Activated T-cell treated with anti-CD3 and anti-CD28 coated beads, Interleukin-2, amount 50 U/mL, for 24 hours (primary cell): ENCODE data around the gene ALOX15B.
A peak's percentile ranks its signal among the peaks of the same experiment; 100 is the strongest.

ENCODE experiments used
- DNase-seq: peaks from one replicate; pipeline ENCODE4 v3.0.0-alpha.2; 2020
- H3K27ac Mint-ChIP-seq: 2 replicates; pipeline ENCODE4 v1.8.0; 2020; ENCODE audit warnings: mild to moderate bottlenecking, mixed read lengths
- H3K27me3 Mint-ChIP-seq: 2 replicates; pipeline ENCODE4 v1.8.0; 2020; ENCODE audit warnings: mixed read lengths
- H3K36me3 Mint-ChIP-seq: 2 replicates; pipeline ENCODE4 v1.8.0; 2020; ENCODE audit warnings: low read depth, mixed read lengths
- H3K4me1 Mint-ChIP-seq: 2 replicates; pipeline ENCODE4 v1.8.0; 2020; ENCODE audit warnings: low read depth, mixed read lengths
- H3K4me3 Mint-ChIP-seq: 2 replicates; pipeline ENCODE4 v1.8.0; 2020; ENCODE audit warnings: mild to moderate bottlenecking, moderate library complexity, mixed read lengths
- H3K9me3 Mint-ChIP-seq: 2 replicates; pipeline ENCODE4 v1.8.0; 2020; ENCODE audit warnings: mixed read lengths

The ALOX15B gene

DNA sequence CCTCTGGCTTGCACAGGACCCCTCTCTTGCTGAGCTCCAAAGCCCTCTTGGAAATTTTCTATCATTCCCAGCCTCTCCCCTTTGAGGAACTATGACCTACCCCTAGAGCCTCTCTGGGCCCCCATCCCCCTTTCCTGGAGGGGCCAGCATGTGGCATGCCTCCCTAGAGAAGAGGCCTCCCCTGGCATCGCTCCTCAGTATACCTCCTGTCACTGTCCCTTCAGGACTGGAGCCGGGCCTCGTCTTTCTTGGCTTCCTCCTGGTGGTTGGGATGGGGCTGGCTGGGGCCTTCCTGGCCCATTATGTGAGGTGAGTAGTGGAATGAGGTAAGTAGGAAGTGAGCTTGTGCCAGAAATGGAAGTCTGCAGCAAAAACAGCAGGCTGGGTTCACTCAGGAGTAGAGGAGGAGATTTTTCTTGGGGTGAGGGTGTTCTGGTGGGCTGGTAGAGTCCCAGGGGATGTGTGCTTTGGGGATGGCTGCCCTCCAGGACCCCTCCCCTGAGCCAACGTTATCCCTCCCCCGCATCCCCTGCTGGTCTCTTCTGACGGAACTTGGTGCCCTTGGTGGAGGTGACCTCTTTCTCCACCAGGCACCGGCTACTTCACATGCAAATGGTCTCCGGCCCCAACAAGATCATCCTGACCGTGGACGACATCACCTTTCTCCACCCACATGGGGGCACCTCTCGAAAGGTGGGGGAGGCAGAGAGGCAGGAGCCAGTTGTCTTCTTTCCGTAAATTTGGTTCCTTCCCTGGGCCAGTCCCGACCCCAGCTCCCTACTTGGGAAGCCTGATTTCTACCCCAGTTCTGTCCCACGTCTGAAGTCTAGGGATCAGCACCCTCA lies 31.8 kb upstream of the ALOX15B start:
- H3K4me3 Mint-ChIP-seq: no peak overlapping the region
- no peaks in the 10 kb centered on the region for H3K36me3 Mint-ChIP-seq
- peaks cover 38% of the 10 kb centered on the region for H3K27me3 Mint-ChIP-seq
- no peak overlapping the region for H3K27ac Mint-ChIP-seq
- H3K9me3 Mint-ChIP-seq: no peaks in the 10 kb centered on the region
- H3K4me1 Mint-ChIP-seq: peaks cover 3% of the 10 kb centered on the region
- DNase-seq: no peak

- Mint-ChIP-seq H3K27me3 (peaks cover 30% of the 10 kb centered on the region), H3K27ac (no peak overlapping the region), H3K4me3 (no peak overlapping the region)
Observed at GRCh38 chr17:8007836-8008235, 31.0 kb upstream of the ALOX15B start.

GRCh38 chr17:8012045-8012580 lies 26.7 kb upstream of the ALOX15B start:
- Mint-ChIP-seq H3K9me3 (no peaks in the 10 kb centered on the region), H3K27ac (no peak overlapping the region)

More at GRCh38 chr17:8007836-8008235, 31.0 kb upstream of the ALOX15B start:
- no peak for DNase-seq
- no peaks in the 10 kb centered on the region for H3K4me1 Mint-ChIP-seq
- no peaks in the 10 kb centered on the region for H3K36me3 Mint-ChIP-seq
- no peaks in the 10 kb centered on the region for H3K9me3 Mint-ChIP-seq

DNA sequence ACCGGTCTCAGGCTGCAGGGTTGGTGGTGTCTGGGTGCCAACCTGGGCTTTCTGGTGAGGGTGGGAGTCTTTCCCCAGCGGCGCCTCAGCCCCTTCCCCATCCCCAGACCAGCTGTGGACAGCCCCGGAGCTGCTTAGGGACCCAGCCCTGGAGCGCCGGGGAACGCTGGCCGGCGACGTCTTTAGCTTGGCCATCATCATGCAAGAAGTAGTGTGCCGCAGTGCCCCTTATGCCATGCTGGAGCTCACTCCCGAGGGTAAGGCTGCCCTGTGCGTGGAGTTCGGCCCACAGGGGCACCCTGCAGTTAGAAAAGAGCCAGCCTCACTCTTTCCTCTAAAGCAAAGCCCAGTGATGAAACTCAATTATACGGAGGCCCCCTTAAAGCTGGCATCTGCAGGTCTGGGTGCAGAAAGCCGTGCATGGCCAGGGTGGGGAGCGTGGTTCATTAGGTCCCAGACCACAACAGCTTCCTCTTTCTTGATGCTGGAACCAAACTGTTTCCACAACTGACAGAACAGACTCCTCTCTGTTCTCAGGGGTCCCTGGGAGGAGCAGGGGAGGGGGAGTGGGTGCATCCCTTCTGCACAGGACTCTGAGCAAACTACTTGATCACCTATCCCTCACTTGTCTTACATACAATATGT lies 25.7 kb upstream of the ALOX15B start:
- Mint-ChIP-seq H3K27ac (no peak overlapping the region), H3K36me3 (no peaks in the 10 kb centered on the region), H3K9me3 (no peaks in the 10 kb centered on the region), H3K4me1 (peaks cover 10% of the 10 kb centered on the region), H3K4me3 (no peak overlapping the region), H3K27me3 (peaks cover 31% of the 10 kb centered on the region)
- DNase-seq: no peak

More at GRCh38 chr17:8012045-8012580, 26.7 kb upstream of the ALOX15B start:
- peaks cover 27% of the 10 kb centered on the region for H3K27me3 Mint-ChIP-seq
- no peak for DNase-seq
- no peaks in the 10 kb centered on the region for H3K36me3 Mint-ChIP-seq
- peaks cover 10% of the 10 kb centered on the region for H3K4me1 Mint-ChIP-seq
- H3K4me3 Mint-ChIP-seq: no peak overlapping the region

- Mint-ChIP-seq H3K4me3 (no peak overlapping the region), H3K27ac (no peak overlapping the region), H3K36me3 (no peaks in the 10 kb centered on the region)
Observed at GRCh38 chr17:8013731-8014557, 24.9 kb upstream of the ALOX15B start.

DNA sequence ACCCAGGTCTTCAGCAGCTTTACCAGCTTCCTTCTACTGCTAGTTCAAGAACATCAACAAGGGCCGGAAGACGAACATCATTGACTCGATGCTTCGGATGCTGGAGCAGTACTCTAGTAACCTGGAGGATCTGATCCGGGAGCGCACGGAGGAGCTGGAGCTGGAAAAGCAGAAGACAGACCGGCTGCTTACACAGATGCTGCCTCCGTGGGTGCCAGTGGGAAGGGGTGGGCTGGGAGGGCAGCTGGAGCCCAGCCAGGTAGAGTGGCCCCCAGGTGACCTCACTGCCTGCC lies 24.4 kb upstream of the ALOX15B start:
- no peaks in the 10 kb centered on the region for H3K9me3 Mint-ChIP-seq
- H3K4me3 Mint-ChIP-seq: no peak overlapping the region
- peaks cover 10% of the 10 kb centered on the region for H3K4me1 Mint-ChIP-seq
- peaks cover 34% of the 10 kb centered on the region for H3K27me3 Mint-ChIP-seq
- no peak overlapping the region for H3K27ac Mint-ChIP-seq
- H3K36me3 Mint-ChIP-seq: no peaks in the 10 kb centered on the region
- DNase-seq: no peak

More at GRCh38 chr17:8013731-8014557, 24.9 kb upstream of the ALOX15B start:
- Mint-ChIP-seq H3K27me3 (peaks cover 31% of the 10 kb centered on the region), H3K4me1 (peaks cover 10% of the 10 kb centered on the region), H3K9me3 (no peaks in the 10 kb centered on the region)
- DNase-seq: no peak

DNA sequence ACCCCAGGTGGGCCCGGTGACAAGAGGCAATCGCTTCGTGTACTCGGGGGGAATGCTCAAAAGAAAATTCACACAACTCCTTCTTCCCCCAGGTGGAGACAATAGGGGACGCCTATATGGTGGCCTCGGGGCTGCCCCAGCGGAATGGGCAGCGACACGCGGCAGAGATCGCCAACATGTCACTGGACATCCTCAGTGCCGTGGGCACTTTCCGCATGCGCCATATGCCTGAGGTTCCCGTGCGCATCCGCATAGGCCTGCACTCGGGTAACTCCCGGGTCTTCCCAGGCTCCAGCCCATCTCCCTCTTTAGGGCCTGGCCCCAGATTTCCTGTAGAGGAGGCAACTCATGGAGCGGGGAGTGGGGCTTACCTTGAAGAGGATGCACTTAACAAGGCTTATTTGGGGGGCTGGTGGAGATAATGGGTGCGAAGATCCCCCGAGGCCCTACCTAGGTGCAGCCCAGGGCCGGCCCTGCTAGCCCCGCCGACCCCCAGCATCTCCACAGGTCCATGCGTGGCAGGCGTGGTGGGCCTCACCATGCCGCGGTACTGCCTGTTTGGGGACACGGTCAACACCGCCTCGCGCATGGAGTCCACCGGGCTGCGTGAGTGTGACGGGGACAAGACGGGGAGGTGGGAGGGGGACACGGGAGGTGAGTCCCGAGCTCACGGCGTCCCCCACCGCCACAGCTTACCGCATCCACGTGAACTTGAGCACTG lies 23.5 kb upstream of the ALOX15B start:
- no peak for DNase-seq
- Mint-ChIP-seq H3K9me3 (no peaks in the 10 kb centered on the region), H3K4me1 (peaks cover 11% of the 10 kb centered on the region), H3K27me3 (peaks cover 38% of the 10 kb centered on the region), H3K36me3 (no peaks in the 10 kb centered on the region), H3K27ac (no peak overlapping the region), H3K4me3 (no peak overlapping the region)

- no peaks in the 10 kb centered on the region for H3K9me3 Mint-ChIP-seq
- H3K36me3 Mint-ChIP-seq: no peaks in the 10 kb centered on the region
- peak; percentile 53 for DNase-seq
- H3K27me3 Mint-ChIP-seq: peaks cover 38% of the 10 kb centered on the region
- H3K4me3 Mint-ChIP-seq: peak overlapping the region; percentile 71
- peaks cover 11% of the 10 kb centered on the region for H3K4me1 Mint-ChIP-seq
- H3K27ac Mint-ChIP-seq: no peak overlapping the region
Observed at GRCh38 chr17:8015957-8016631, 22.8 kb upstream of the ALOX15B start.

- no peaks in the 10 kb centered on the region for H3K36me3 Mint-ChIP-seq
- peaks cover 11% of the 10 kb centered on the region for H3K4me1 Mint-ChIP-seq
- H3K9me3 Mint-ChIP-seq: no peaks in the 10 kb centered on the region
- H3K4me3 Mint-ChIP-seq: peak overlapping the region; percentile 71
- H3K27me3 Mint-ChIP-seq: peaks cover 38% of the 10 kb centered on the region
- no peak overlapping the region for H3K27ac Mint-ChIP-seq
- peak; percentile 64 for DNase-seq
Observed at GRCh38 chr17:8016632-8017424, 22.0 kb upstream of the ALOX15B start.

DNA sequence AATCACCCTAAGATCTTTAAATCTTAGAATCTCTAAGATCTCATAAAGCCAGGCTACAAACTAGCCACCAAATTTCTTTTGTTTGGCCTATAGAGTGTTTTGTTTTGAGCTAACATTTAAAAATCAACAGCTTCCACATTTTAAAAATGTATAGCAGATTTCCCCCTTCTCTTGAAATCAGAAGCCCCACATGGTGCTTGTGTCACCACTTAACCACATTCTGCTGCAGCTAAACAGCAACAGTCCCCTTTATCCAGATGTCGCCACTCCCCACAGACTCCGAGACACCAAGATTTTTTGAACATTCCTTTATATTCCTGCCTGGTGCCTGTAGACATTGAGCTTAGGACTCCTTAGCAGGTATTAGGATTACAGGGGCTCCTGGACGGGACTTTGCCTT lies 20.4 kb upstream of the ALOX15B start:
- peaks cover 36% of the 10 kb centered on the region for H3K27me3 Mint-ChIP-seq
- peaks cover 11% of the 10 kb centered on the region for H3K4me1 Mint-ChIP-seq
- no peaks in the 10 kb centered on the region for H3K36me3 Mint-ChIP-seq
- no peak for DNase-seq
- H3K9me3 Mint-ChIP-seq: no peaks in the 10 kb centered on the region
- no peak overlapping the region for H3K27ac Mint-ChIP-seq
- no peak overlapping the region for H3K4me3 Mint-ChIP-seq

DNA sequence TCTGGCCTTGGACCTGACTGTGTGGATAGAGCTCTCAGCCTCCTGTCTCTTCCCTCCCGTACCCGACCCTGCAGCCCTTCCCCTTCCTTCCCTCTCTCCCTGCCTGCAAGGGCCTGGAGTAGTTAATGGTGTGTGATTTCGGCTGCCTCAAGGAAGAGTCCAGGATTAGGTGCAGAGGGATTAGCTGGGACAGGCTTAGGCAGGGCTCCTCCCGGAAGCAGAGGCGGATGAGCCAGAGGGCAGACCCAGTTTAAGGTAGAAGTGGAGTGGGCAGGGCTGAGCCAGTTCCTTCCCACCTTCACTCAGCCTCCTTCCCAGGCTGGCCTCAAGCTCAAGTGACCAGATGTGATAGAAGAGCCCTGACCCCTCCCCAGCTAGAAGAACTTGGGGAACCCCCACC lies 19.7 kb upstream of the ALOX15B start:
- H3K36me3 Mint-ChIP-seq: no peaks in the 10 kb centered on the region
- DNase-seq: no peak
- no peak overlapping the region for H3K27ac Mint-ChIP-seq
- no peak overlapping the region for H3K4me3 Mint-ChIP-seq
- H3K9me3 Mint-ChIP-seq: no peaks in the 10 kb centered on the region
- H3K4me1 Mint-ChIP-seq: peaks cover 11% of the 10 kb centered on the region
- H3K27me3 Mint-ChIP-seq: peaks cover 33% of the 10 kb centered on the region

DNA sequence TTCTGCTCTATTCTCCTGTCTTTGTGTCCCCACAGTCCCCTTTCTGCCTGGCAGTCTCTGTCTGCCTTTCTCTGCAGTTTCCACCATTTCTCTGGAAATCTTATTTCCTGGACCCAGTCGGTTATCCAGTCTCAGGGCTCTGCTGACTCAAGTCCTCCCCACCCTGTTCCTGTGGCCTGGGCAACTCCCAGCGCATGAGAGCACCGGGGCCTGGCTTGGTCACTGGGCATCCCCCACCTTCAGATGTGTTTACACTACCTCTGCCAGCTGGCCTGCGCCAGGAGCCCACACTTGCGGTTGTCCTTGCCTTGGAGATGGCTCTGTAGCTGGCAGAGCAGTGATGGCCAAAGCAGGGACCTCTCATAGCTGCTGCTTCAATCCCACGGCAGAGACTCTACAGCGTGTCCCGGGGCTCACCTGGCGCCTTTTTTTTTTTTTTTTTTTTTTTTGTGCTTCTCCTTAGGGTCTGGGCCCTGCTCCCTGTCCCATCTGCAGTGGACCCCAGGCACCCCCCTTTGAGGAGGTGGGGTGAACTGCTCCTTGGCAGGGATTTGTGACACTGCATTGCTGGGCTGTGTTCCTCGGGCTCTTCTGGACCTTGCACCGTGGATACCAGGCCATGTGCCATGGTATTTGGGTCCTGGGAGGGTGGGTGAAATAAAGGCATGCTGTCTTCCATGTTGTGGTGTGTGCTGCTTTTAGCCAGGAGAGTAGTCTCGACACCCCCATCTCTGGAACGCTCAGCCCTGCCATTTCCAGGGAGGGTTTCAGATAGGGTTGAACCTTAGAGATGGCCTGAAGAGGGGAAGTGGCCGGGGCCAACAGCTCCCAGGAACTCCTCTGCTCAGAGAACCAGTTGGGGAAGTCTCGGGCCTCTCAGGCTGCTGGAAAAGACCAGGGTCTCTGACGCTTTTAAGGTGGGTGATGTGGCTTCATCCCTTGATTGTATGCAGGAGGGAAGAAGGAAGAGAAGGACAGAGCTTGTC lies 18.9 kb upstream of the ALOX15B start:
- no peak for DNase-seq
- no peak overlapping the region for H3K4me3 Mint-ChIP-seq
- H3K36me3 Mint-ChIP-seq: no peaks in the 10 kb centered on the region
- H3K4me1 Mint-ChIP-seq: peaks cover 11% of the 10 kb centered on the region
- H3K9me3 Mint-ChIP-seq: no peaks in the 10 kb centered on the region
- peaks cover 27% of the 10 kb centered on the region for H3K27me3 Mint-ChIP-seq
- no peak overlapping the region for H3K27ac Mint-ChIP-seq
